A673 (cell line): ENCODE data around the gene SPACA7. TPM values are rescaled to one million over a fixed set of nuclear protein-coding genes. Genes with fewer than 3 reads are reported as not detected.

ENCODE experiments used
- BruUV-seq: library from RNA; stranded (reverse); fragments of 400-500 nt; replicated peaks from 2 replicates; lab custom pipeline; 2021; lab: Mats Ljungman, UMichigan
- CTCF ChIA-PET: fragments of 300-600 bp; sonication (Branson Sonifier 250); formaldehyde crosslinking; loops from one replicate; lab custom pipeline; 2022; ENCODE audit warnings: antibody characterized with exemption; lab: Charles Lee
- POLR2A ChIA-PET: fragments of 300-600 bp; sonication (Branson Sonifier 250); formaldehyde crosslinking; loops from one replicate; lab custom pipeline; 2022; ENCODE audit warnings: antibody characterized with exemption; ENCODE audit not compliant: low non-redundant PET; lab: Charles Lee
- DNase-seq: peaks from one replicate; pipeline ENCODE4 v3.0.0-alpha.2; 2015; ENCODE audit warnings: low spot score
- H3K27ac ChIP-seq: fragments of 200-600 bp; sonication (generic); 2 replicates; pipeline ENCODE4 v1.5.1; 2016; ENCODE audit warnings: mixed run types, low read depth, mild to moderate bottlenecking, mixed read lengths, antibody characterized with exemption, low read length; ENCODE audit not compliant: poor library complexity, severe bottlenecking
- H3K27me3 ChIP-seq: fragments of 200-600 bp; sonication (generic); replicated peaks from 2 replicates; pipeline ENCODE4 v1.6.1; 2017; ENCODE audit warnings: mixed run types, low read depth, mild to moderate bottlenecking, mixed read lengths, antibody characterized with exemption, low read length; ENCODE audit not compliant: insufficient read depth, poor library complexity
- H3K36me3 ChIP-seq: fragments of 200-600 bp; sonication (generic); 2 replicates; pipeline ENCODE4 v1.6.1; 2016; ENCODE audit warnings: mixed run types, mild to moderate bottlenecking, mixed read lengths, antibody characterized with exemption, low read length; ENCODE audit not compliant: insufficient read depth, poor library complexity, severe bottlenecking
- H3K4me1 ChIP-seq: fragments of 200-600 bp; sonication (generic); 2 replicates; pipeline ENCODE4 v1.6.1; 2017; ENCODE audit warnings: mixed run types, mild to moderate bottlenecking, mixed read lengths, antibody characterized with exemption, low read length; ENCODE audit not compliant: insufficient read depth, poor library complexity, severe bottlenecking
- H3K4me3 ChIP-seq: fragments of 200-600 bp; sonication (generic); 2 replicates; pipeline ENCODE4 v1.5.1; 2016; ENCODE audit warnings: low read depth, mixed run types, mild to moderate bottlenecking, mixed read lengths, low read length; ENCODE audit not compliant: poor library complexity, severe bottlenecking
- H3K9me3 ChIP-seq: fragments of 200-600 bp; sonication (generic); 2 replicates; pipeline ENCODE4 v1.6.1; 2016; ENCODE audit warnings: mixed run types, low read depth, mild to moderate bottlenecking, mixed read lengths, antibody characterized with exemption, low read length; ENCODE audit not compliant: poor library complexity, severe bottlenecking
- CTCF ChIP-seq: fragments of 300-800, 200-600 bp; sonication (generic); conservative IDR thresholded peaks from 2 replicates; pipeline ENCODE4 v1.5.1; 2017; ENCODE audit warnings: low read depth, mild to moderate bottlenecking, antibody characterized with exemption, low read length, moderate library complexity, mixed read lengths
- EZH2 ChIP-seq: fragments of 200-600 bp; sonication (generic); IDR thresholded peaks from 2 replicates; pipeline ENCODE4 v1.6.1; 2017; ENCODE audit warnings: borderline replicate concordance, low read depth, mild to moderate bottlenecking, mixed read lengths, antibody characterized with exemption, low read length; ENCODE audit not compliant: poor library complexity, severe bottlenecking
- intact Hi-C: fragments of 100-400 bp; cut with micrococcal nuclease; formaldehyde crosslinking; loops from one replicate; pipeline ENCODE4 v1.10.0; 2022; ENCODE audit not compliant: unreplicated experiment
- total RNA-seq: library from RNA; stranded (reverse); gene quantifications from 2 replicates; pipeline ENCODE4 v1.2.3, GENCODE V29; 2021

SPACA7 gene
- total RNA-seq, 1 experiment from 2014 or later, result not detected

GRCh38 chr13:112467236-112467635, 91.1 kb downstream of the SPACA7 start:
- no peaks in the 10 kb centered on the region for H3K27me3 ChIP-seq
- BruUV-seq, result no TSS peak
- no peak overlapping the region for H3K27ac ChIP-seq
- TF ChIP-seq EZH2, result no peak
- intact Hi-C loops, result no loop called here
- no peaks in the 10 kb centered on the region for H3K4me1 ChIP-seq
- H3K36me3 ChIP-seq, result no peaks in the 10 kb centered on the region
- ChIA-PET CTCF (no interaction called here), POLR2A (no interaction called here)
- H3K4me3 ChIP-seq, result no peak overlapping the region
- H3K9me3 ChIP-seq, result no peaks in the 10 kb centered on the region
- DNase-seq, result no peak

DNA sequence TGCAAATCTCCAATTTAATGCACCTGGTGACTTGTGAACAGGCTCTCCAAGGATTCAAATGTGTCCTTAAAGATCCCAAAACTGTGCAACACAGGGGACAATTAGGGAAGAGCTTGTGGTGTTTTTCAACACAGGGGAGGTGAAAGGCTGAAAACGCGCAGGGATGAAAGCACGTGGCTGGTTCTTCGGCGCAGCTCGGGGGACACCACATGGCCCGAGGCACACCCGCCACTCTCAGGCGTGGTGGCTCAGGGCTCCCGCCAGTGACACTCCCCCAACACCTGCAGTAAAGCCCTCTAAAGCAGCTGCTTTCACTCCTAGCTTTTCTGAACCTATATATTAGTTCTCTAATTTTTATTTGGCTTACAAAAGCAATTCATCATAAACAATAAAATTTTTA, 91.9 kb downstream of the SPACA7 start:
- CTCF ChIA-PET, result interaction anchor here (0.6 kb wide), 1 partner anchor 1047 kb away, joined by 5 read pairs; no protein-coding TSS in a partner anchor
- Histone ChIP-seq H3K27ac (no peak overlapping the region), H3K27me3 (no peaks in the 10 kb centered on the region), H3K9me3 (no peaks in the 10 kb centered on the region), H3K4me3 (no peak overlapping the region), H3K36me3 (no peaks in the 10 kb centered on the region), H3K4me1 (no peaks in the 10 kb centered on the region)
- DNase-seq, result no peak
- TF ChIP-seq EZH2 (no peak), CTCF (no peak)
- POLR2A ChIA-PET, result no interaction called here
- intact Hi-C loops, result no loop called here
- BruUV-seq, result no TSS peak

GRCh38 chr13:112469071-112469745, 93.1 kb downstream of the SPACA7 start:
- H3K27ac ChIP-seq, result no peak overlapping the region
- intact Hi-C loops, result no loop called here
- DNase-seq, result no peak
- no peaks in the 10 kb centered on the region for H3K36me3 ChIP-seq
- no peaks in the 10 kb centered on the region for H3K9me3 ChIP-seq
- ChIA-PET CTCF (no interaction called here), POLR2A (no interaction called here)
- no peak overlapping the region for H3K4me3 ChIP-seq
- no peaks in the 10 kb centered on the region for H3K27me3 ChIP-seq
- TF ChIP-seq CTCF, result no peak
- no peaks in the 10 kb centered on the region for H3K4me1 ChIP-seq
- BruUV-seq, result no TSS peak

GRCh38 chr13:112473818-112474217, 97.7 kb downstream of the SPACA7 start:
- ChIA-PET POLR2A (no interaction called here), CTCF (no interaction called here)
- H3K9me3 ChIP-seq, result no peaks in the 10 kb centered on the region
- H3K4me1 ChIP-seq, result no peaks in the 10 kb centered on the region
- intact Hi-C loops, result no loop called here
- no peaks in the 10 kb centered on the region for H3K27me3 ChIP-seq
- no peak overlapping the region for H3K27ac ChIP-seq
- TF ChIP-seq CTCF (no peak), EZH2 (no peak)
- BruUV-seq, result no TSS peak
- H3K36me3 ChIP-seq, result no peaks in the 10 kb centered on the region
- no peak overlapping the region for H3K4me3 ChIP-seq
- DNase-seq, result no peak
